Measurements from ENCODE around the gene GCK.

- TF ChIP-seq CTCF (IDR thresholded peaks at IDR 0.05) (no peak), POLR2A (IDR thresholded peaks at IDR 0.05) (no peak)
These were observed 30.3 kb upstream of the GCK start for GRCh38 chr7:44219371-44220045.

Data from sigmoid colon (tissue), 3 donors.